Parathyroid adenoma (tissue), 2 donors: Measurements from ENCODE around the gene SLC25A41.
A peak's percentile ranks its signal among the peaks of the same experiment; 100 is the strongest.

ENCODE experiments used
- H2AFZ ChIP-seq: fragments of 300-600 bp; sonication (generic); one replicate; pipeline ENCODE4 v1.7.0; 2017; ENCODE audit warnings: antibody characterized with exemption, mild to moderate bottlenecking
- H3K27ac ChIP-seq: fragments of 300-600 bp; sonication (generic); one replicate; pipeline ENCODE4 v1.7.0; 2017
- H3K27me3 ChIP-seq: fragments of 300-600 bp; sonication (generic); one replicate; pipeline ENCODE4 v1.7.0; 2017; ENCODE audit warnings: low read length; ENCODE audit not compliant: control insufficient read depth, insufficient read depth
- H3K36me3 ChIP-seq: fragments of 300-600 bp; sonication (generic); one replicate; pipeline ENCODE4 v1.7.0; 2017; ENCODE audit warnings: low read length; ENCODE audit not compliant: control insufficient read depth, insufficient read depth
- H3K4me1 ChIP-seq: fragments of 300-600 bp; sonication (generic); one replicate; pipeline ENCODE4 v1.7.0; 2017; ENCODE audit warnings: control low read depth
- H3K4me2 ChIP-seq: fragments of 300-600 bp; sonication (generic); one replicate; pipeline ENCODE4 v1.7.0; 2017; ENCODE audit warnings: low read length
- H3K4me3 ChIP-seq: fragments of 300-600 bp; sonication (generic); one replicate; pipeline ENCODE4 v1.7.0; 2017; ENCODE audit warnings: low read depth, low read length
- H3K79me2 ChIP-seq: fragments of 300-600 bp; sonication (generic); one replicate; pipeline ENCODE4 v1.7.0; 2017; ENCODE audit warnings: control low read depth
- H3K9ac ChIP-seq: fragments of 300-600 bp; sonication (generic); one replicate; pipeline ENCODE4 v1.7.0; 2017; ENCODE audit warnings: mild to moderate bottlenecking
- H3K9me3 ChIP-seq: fragments of 300-600 bp; sonication (generic); one replicate; pipeline ENCODE4 v1.7.0; 2017; ENCODE audit warnings: low read length; ENCODE audit not compliant: control insufficient read depth
- TF ChIP-seq, protein P1 (sequence below): fragments of 300-600 bp; sonication (generic); IDR thresholded peaks from one replicate; pipeline ENCODE4 v1.7.0; 2017; ENCODE audit warnings: antibody characterized with exemption, mild to moderate bottlenecking
- donor health status: primary hyperparathyroidism.

SLC25A41 gene

DNA sequence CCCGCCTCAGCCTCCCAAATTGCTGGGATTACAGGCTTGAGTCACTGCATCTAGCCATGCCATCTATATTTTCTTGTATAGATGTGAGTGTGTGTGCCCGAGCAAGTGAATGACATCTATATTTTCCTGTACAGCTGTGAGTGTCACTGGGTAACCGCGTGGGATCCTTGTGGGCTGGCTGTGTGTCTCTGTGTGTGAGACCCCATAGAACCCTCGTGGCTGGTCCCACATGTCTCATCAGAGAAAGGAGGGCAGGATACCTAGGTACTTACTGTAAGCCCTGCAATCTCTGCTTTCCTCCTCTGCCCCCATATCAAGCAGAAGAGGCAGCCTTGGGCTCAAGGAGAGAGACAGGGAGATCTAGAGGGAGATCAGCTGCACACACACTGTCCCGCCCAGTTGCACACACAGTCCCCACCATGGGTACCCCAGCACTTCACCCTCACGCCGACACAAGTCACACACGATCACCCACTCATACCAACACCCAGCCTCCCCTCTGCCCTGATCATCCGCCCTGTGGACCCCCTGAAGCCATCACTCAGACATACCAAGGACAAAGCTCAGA is 47.4 kb upstream of the SLC25A41 start:
- Histone ChIP-seq H3K9ac (no peak overlapping the region), H3K36me3 (no peaks in the 10 kb centered on the region), H3K27ac (no peak overlapping the region), H3K4me1 (no peaks in the 10 kb centered on the region), H3K9me3 (no peaks in the 10 kb centered on the region), H3K4me3 (no peak overlapping the region), H3K79me2 (no peaks in the 10 kb centered on the region), H3K4me2 (no peak overlapping the region), H3K27me3 (no peaks in the 10 kb centered on the region), H2AFZ (no peak overlapping the region)
- TF ChIP-seq, protein P1, sequence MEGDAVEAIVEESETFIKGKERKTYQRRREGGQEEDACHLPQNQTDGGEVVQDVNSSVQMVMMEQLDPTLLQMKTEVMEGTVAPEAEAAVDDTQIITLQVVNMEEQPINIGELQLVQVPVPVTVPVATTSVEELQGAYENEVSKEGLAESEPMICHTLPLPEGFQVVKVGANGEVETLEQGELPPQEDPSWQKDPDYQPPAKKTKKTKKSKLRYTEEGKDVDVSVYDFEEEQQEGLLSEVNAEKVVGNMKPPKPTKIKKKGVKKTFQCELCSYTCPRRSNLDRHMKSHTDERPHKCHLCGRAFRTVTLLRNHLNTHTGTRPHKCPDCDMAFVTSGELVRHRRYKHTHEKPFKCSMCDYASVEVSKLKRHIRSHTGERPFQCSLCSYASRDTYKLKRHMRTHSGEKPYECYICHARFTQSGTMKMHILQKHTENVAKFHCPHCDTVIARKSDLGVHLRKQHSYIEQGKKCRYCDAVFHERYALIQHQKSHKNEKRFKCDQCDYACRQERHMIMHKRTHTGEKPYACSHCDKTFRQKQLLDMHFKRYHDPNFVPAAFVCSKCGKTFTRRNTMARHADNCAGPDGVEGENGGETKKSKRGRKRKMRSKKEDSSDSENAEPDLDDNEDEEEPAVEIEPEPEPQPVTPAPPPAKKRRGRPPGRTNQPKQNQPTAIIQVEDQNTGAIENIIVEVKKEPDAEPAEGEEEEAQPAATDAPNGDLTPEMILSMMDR = no peak

DNA sequence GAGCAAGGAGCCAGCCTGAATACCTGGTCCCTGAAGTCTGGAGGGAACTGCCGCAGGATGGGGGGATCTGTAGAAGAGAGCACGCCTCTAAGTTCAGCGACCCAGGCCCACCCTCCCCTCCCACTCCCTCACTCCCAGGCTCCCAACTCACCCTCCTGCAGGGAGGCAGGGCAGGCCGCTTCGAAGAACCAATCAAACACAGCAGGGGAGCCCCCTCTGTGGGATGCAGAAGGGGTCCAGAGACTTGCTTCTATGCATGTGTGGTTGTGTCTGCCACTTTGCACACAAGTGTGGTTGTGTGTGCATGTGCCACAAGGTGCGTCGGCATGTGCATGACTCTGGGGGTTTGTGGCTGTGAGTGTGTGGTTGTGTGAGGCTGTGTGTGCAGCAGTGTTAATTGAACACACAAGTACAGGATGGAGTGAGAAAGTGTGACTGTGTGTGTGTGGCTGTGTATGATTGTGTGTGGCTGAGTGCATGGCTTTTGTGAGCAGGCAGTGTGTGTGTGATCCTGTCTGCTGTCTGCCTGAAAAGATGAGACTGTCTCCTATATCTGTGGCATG is 46.4 kb upstream of the SLC25A41 start:
- Histone ChIP-seq H3K4me2 (no peak overlapping the region), H3K4me3 (no peak overlapping the region), H3K36me3 (no peaks in the 10 kb centered on the region), H3K27ac (no peak overlapping the region), H3K4me1 (no peaks in the 10 kb centered on the region), H3K9ac (no peak overlapping the region), H3K79me2 (no peaks in the 10 kb centered on the region), H3K9me3 (no peaks in the 10 kb centered on the region), H2AFZ (no peak overlapping the region), H3K27me3 (no peaks in the 10 kb centered on the region)
- TF ChIP-seq, protein P1 = no peak

DNA sequence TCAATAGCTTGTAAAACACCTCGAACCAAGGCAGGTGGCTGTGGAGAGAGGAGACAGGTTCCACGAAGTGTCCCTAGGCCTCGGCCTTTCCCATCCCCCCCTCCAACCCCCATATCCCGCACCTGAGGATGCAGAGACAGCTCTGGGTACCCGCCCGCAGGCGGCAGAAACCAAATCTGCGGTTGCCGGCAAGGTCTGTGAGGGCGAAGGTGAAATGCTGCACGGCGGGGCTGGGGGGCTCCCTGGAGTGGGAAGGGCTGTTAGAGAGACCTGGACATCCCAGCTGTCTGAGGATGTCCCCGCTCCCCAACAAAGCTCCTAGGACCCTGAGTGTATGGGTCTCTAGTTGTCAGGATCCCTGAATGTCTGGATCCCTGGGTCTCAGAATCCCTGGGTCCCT is 45.3 kb upstream of the SLC25A41 start:
- Histone ChIP-seq H3K36me3 (no peaks in the 10 kb centered on the region), H2AFZ (no peak overlapping the region), H3K79me2 (no peaks in the 10 kb centered on the region), H3K4me1 (no peaks in the 10 kb centered on the region), H3K9ac (no peak overlapping the region), H3K27me3 (no peaks in the 10 kb centered on the region), H3K4me2 (no peak overlapping the region), H3K4me3 (no peak overlapping the region), H3K9me3 (no peaks in the 10 kb centered on the region), H3K27ac (no peak overlapping the region)
- TF ChIP-seq, protein P1 = no peak

DNA sequence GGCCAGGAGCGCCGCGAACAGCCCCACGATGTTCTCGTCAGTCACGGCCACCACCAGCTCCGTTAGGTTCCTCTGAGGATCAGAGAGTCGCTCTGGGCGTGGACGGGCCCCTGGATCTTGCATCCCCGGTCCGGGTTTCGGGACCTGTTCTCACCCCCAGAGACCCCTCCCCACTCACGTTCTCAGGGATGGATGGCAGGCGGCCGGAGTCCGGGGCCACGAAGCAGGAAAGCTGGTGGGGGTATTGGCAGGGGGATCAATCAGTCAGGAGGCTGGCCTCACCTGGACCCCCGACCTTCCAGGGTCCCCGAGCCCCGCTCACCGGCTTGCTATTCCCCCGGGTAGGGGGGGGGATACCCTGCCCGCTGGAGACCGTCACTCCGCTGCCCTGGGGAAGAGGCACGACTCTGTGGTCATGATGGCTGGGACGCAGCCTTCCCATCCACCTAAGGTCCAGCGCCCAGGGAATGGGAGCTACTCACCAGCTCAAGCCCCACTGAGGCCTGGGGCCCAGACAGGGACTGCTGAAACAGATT is 43.4 kb upstream of the SLC25A41 start:
- Histone ChIP-seq H3K4me1 (no peaks in the 10 kb centered on the region), H3K27ac (no peak overlapping the region), H3K27me3 (no peaks in the 10 kb centered on the region), H3K4me3 (no peak overlapping the region), H3K9me3 (no peaks in the 10 kb centered on the region), H3K9ac (no peak overlapping the region), H3K79me2 (no peaks in the 10 kb centered on the region), H3K36me3 (no peaks in the 10 kb centered on the region), H2AFZ (no peak overlapping the region), H3K4me2 (peak overlapping the region; percentile 59)
- TF ChIP-seq, protein P1 = no peak
